ENCODE measurements around the gene CTBP2.

DNA sequence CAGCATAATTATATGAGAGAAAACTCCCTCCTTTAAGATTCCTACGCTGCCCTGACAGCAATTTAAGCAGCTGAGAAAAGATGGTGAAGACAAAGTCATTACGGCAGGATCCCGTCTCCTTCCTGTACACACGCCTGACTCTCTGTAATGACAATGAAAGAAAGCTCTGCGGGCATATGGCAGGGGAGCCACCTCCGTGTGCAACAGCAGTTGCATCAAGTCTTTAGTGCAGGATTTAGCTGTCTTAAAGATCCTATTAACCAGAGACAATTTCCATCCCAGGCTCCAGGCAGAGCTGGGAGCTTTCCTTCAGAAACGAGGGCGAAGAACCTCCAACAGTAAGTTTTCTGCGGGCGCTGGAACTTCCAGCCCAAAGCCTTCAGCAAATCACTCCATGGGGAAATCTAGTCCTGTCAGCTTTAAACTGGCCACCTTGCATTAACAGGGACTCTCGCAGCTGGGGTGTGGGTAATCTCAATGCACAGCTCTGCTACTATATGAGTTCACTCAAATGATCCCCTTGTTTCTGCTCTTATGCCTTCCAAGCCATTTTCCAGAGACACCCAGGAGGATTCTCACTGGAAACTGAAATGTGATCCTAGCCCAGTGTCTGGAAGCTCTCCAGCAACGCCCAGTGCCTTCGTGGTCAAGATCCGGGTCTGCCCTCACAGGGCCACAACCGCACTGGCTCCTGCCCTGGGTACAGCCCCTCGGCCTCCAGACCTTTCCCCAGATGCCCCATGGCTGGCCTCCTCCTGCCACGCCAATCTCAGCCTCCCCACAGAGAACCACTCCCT, 74.9 kb downstream of the CTBP2 start:
- TF ChIP-seq, protein P1, sequence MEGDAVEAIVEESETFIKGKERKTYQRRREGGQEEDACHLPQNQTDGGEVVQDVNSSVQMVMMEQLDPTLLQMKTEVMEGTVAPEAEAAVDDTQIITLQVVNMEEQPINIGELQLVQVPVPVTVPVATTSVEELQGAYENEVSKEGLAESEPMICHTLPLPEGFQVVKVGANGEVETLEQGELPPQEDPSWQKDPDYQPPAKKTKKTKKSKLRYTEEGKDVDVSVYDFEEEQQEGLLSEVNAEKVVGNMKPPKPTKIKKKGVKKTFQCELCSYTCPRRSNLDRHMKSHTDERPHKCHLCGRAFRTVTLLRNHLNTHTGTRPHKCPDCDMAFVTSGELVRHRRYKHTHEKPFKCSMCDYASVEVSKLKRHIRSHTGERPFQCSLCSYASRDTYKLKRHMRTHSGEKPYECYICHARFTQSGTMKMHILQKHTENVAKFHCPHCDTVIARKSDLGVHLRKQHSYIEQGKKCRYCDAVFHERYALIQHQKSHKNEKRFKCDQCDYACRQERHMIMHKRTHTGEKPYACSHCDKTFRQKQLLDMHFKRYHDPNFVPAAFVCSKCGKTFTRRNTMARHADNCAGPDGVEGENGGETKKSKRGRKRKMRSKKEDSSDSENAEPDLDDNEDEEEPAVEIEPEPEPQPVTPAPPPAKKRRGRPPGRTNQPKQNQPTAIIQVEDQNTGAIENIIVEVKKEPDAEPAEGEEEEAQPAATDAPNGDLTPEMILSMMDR (IDR thresholded peaks at IDR 0.05): no peak
- TF ChIP-seq EZH2 (IDR thresholded peaks at IDR 0.05): no peak
- TF ChIP-seq EZH2phosphoT487 (IDR thresholded peaks at IDR 0.05): no peak

Data from neural progenitor cell (in vitro differentiated cells).